ENCODE results near the gene LIMD2.

The LIMD2 gene

DNA sequence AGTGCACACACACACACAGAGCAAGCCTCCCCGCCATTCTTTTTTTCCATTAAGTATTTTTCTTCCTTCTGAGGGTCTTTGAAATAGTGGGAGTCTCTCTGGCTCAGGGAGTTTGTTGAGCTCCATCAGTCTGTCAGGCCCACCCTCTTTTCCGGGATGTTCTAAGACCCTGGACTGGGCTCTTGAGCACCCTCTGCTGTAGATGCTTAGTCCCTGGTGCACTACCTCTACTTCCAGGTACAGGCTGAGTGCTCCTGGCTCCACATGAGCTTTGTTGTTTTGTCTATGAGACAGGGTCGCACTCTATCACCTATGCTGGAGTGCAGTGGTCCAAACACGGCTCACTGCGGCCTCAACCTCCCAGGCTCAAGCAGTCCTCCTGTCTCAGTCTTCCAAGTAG is 20.7 kb downstream of the LIMD2 start:
- no peak for DNase-seq

- no peak for DNase-seq
Observed at GRCh38 chr17:63676584-63676983, 23.3 kb downstream of the LIMD2 start.

DNA sequence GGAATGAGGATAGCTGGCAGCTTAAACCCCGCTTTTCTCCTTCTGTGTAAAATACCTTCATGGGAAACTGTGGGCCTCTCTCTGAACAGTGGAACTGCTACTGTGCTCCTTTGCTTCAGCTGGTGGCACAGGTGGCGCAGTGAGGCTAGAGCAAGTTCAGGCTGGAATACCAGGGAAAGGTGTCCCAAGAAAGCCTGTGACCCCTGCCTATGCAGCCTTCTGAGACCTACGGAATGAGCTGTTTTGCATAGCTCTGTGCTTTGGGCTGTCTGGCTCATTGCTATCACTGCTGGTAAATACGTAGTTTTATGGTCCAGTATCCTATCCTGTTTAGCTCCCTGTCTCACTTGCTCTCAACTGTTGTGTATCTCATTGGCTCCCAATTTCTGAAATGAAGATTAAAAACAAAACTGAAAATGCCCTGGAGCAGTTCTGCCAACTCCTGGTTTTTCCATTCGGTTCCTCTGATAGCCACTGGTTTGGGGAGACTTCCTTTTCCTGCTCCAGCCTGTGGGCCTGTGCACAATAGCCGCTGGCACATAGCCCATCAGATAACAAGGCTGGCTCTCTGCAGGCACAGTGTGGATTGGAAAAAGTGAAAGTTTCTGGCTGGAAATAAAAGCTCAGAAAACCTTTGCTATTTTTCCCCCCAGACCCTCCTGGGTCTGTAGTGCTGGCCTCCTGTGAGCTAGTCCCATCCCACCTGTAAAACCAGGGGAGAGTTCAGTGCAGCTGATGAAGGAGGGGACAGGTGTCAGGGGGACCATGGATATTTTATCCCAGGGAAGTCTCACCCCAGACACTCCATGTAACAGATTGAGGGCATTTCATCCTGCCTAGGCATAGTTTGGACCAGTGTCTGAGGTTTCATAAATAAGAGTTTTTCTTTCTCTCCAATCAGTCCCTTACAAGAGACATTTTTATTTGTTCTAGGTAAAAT is 24.0 kb downstream of the LIMD2 start:
- DNase-seq: peak; percentile 59

- peak; percentile 34 for DNase-seq
Observed at GRCh38 chr17:63675231-63675606, 24.7 kb downstream of the LIMD2 start.

DNA sequence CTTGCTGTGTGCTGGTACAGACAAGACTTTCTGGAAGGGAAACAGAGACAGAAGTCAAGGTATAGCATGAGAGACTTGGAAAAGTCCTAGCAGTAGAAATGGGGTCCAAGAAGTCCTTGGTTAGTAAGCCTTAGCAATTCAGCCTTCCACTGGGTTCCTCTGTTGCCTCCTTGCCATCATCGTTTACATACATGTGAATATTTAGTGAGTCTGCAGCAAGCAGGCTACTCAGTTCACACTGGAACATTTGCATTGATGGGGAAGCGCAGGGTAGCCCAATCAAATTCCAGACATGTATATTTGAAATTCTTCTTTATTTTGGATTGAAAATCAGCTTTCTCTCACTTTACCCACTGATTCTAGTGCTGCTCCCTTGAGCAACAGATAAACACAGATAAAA is 27.1 kb downstream of the LIMD2 start:
- no peak for DNase-seq

- peak; percentile 97 for DNase-seq
Observed at GRCh38 chr17:63665527-63666214, 34.3 kb downstream of the LIMD2 start.

DNA sequence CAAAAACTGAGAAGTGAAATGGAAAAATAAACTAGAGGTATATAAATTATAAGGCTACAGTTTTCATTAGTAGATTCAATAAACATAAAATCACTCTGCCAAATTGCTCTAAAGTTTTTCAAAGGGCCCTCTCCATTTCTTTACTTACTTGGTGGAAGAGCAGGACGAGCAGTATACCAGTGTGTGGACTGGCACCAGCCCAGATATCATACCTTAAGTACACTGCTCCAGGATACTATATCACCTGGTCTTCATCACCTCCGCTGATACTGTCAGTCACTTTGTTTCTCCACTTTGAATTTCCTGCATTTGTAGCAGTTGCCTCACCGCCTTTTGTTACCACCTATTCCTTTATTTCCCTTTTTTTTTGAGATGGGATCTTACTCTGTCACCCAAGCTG is 40.1 kb downstream of the LIMD2 start:
- no peak for DNase-seq

DNA sequence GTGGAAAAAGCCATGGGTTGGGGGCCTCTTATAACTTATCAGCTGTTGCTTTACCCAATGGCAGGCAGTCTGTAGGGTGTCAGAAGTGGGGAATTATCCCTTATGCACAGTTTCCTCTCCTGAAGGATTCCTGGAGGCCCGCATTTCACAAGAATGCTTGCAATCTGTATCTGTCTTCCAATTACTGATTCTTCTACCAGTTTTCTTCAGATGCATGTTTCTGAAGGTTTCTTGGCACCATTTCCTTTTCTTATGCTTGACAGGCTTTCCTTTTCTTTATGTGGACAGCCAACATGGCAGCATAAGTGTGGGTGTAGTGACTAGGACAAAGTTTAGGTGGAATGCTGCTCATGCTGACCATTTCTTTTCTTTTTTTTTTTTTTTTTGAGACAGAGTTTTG is 41.6 kb downstream of the LIMD2 start:
- no peak for DNase-seq

- DNase-seq: no peak
Observed at GRCh38 chr17:63657786-63658185, 42.1 kb downstream of the LIMD2 start.

DNA sequence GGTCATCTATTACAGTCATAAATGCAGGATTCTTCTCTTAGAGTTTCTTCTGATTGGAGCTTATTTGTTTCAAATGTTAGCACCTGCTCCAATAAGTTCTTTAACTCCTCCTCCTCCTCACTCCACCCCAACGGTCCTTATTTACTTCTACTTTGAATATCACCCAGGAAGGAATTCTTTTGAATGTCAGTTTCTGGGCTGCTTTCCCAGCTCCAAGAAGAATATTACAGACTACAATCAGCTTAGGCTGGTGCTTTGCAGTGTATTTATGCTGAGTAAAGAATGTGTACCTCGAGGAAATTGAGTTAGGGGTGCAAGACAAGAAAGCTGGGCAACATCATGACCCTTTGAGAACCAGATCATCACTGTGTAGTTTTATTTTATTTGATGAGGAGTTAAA is 46.9 kb downstream of the LIMD2 start:
- DNase-seq: no peak

GRCh38 chr17:63652106-63652505 is 47.8 kb downstream of the LIMD2 start:
- DNase-seq: no peak

GRCh38 chr17:63649813-63650212 is 50.1 kb downstream of the LIMD2 start:
- peak; percentile 44 for DNase-seq

DNA sequence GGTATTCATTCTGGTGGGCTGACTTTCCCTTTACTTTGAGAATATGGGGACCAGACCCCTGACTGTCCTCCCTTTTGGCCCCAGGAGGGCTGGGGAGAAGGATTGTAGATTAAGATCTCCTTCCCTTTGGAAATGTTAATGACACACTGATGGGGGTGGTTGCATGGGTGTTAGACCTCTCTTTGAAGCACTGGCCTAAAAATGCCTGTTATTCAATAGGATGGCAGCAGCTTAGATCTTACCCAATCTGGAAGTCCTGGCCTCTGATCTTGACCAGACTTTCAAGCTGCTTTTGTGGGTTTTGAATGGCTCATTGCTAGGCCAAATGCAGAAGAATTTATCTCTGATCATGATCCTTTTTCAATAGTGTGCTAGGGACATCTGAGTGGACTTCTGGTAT is 52.0 kb downstream of the LIMD2 start:
- DNase-seq: no peak

DNA sequence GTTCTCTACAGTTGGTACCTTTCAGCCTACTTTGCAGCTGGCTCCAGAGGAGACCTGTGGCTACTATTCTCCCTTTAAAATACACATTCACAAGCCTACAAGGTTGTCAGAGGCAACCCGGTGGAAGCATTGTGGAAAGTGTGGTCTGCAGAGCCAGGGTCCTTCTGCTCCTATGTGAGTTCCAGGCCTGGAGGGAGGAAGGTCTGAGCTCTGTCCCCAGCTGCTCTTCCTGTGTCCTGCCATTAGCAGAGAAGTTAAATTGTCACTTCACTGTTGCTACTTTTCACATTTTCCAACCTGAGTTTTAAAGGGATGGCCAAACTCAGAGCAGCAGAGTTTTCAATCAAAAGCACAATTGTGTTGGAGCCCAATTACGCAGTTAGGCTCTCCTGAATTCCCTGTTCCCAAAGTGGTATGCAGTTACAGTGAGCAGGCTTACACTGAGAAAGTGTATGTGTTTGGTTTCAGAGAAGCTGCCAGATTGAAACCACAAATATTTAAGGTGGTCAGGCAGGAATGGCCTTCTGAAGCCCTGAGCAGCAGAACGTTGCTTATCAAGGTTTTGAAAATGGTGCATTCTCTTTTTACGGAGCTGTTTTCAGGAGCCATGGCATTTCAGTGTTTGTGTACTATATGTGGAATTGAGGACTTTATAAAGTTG is 52.7 kb downstream of the LIMD2 start:
- DNase-seq: no peak

GRCh38 chr17:63646488-63646806 is 53.5 kb downstream of the LIMD2 start:
- no peak for DNase-seq
